ENCODE data around the gene HUS1.
"Not testable (repeated sequence)": the region's sequence is repeated elsewhere in the genome, so short reads cannot be mapped to it uniquely, and the experiment has no call there.

The HUS1 gene

GRCh38 chr7:47979145-47979831, at the start of gene HUS1:
TSS of gene HUS1 (minus strand) at chr7:47979615. CDS start at chr7:47979519, 96 bp downstream.
- ATAC-seq (peak; percentile 99), DNase-seq (peak; percentile 95)

- DNase-seq (no peak), ATAC-seq (no peak)
Observed at GRCh38 chr7:48028938-48029337, 49.5 kb upstream of the HUS1 start, which contains the start of gene SUN3. TSS of gene SUN3 (minus strand) at chr7:48029107. CDS start at chr7:48028938, 169 bp downstream.

- ATAC-seq = no peak
- no peak for DNase-seq
Observed at GRCh38 chr7:48025624-48026023, 46.2 kb upstream of the HUS1 start.

GRCh38 chr7:48017674-48018073, 38.3 kb upstream of the HUS1 start:
- no peak for DNase-seq
- ATAC-seq = no peak

DNA sequence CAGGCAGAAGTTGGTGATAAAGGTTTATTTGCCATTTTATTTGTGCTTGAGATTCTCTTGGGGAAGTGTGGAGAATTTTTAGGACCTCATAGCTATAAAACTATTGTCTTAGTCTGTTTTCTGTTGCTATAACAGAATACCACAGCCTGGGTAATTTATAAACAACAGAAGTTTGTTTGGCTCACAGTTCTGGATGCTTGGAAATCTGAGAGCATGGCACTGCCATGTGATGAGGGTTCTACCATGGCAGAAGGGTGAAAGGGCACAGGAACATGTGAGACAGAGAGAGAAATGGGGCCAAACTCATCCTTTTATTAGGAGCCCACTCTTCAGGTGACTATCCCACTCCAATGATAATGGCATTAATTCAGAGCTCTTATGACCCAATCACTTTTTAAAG, 37.2 kb upstream of the HUS1 start:
- no peak for ATAC-seq
- no peak for DNase-seq

DNA sequence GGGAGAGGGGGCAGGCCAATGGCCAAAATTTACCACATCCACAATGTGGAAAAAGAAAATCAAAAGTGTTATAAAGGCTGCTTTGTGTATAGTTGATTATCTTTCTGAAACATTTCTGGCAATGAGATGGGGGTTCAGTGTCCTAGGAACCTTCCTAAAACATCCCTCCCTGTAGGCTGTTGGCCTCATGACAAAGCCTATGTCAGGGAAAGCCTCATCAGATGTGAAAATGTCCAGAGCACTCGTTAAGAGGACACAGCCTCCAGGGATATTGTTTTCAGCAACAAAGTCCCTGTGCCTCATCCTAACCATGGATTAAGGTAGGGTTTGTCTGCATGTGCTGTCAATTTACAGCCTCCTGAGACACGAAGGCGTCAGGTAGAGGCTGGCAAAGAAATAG, 32.5 kb upstream of the HUS1 start:
- ATAC-seq (no peak), DNase-seq (no peak)

- ATAC-seq (no peak), DNase-seq (no peak)
Observed at GRCh38 chr7:48011323-48011722, 31.9 kb upstream of the HUS1 start.

GRCh38 chr7:48009954-48010353, 30.5 kb upstream of the HUS1 start:
- DNase-seq (no peak), ATAC-seq (no peak)

- no peak for DNase-seq
- no peak for ATAC-seq
Observed at GRCh38 chr7:48009257-48009656, 29.8 kb upstream of the HUS1 start.

DNA sequence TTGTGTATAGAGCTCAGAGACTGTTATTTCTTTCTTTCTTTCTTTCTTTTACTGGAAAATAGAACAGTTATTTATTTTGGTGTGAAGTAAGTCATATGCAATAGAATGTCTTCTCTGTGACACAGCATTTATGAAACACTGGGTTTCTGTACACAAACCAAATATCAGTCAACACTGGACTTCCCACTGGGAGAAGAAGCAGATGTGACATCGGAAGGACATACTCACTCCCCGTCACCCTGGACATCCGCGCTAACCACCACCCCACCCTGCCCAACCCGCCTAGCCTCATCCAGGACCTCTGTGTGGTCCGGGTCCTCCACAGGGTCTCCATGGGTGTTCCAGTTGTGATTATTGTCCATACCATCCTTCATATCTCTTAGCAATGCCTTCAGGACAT, 27.5 kb upstream of the HUS1 start:
- no peak for ATAC-seq
- DNase-seq = no peak

DNA sequence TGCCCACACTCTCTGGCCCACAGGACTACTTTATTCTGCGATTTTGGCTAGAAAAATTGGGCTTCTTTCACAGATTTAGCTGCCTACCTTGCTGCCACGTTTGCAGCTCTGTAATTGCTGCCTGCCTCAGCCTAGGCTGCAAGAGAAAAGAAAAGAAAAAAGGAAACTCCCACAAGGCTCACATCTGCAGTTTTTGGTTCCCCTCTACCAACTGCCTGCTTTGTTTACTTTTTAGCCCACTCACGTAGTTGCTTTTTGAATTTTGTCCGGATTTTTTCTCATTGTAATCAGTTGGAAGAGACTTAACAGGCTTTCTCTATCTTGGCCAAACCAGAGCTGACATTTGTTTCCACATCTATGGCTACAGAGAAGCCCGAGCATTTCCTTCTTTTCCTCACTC, 25.2 kb upstream of the HUS1 start:
- DNase-seq (no peak), ATAC-seq (no peak)

DNA sequence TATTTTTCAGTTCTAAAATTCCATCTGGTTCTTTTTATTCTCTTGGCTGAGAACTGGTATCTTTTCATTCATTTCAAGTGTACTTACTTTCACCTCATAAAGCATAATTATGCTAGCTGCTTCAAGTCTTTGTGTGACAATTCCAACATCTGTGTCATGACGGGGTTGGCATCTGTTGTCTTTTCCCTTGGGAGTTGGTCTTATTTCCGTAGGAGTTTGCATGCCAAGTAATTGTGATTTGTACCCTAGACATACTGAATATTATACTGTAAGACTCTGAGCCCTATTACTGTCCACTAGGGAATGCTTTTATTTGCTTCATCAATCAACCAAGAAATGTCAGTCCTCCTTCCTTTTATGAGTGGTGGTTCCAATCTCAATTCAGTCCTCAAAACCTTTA, 24.6 kb upstream of the HUS1 start:
- ATAC-seq (no peak), DNase-seq (no peak)

DNA sequence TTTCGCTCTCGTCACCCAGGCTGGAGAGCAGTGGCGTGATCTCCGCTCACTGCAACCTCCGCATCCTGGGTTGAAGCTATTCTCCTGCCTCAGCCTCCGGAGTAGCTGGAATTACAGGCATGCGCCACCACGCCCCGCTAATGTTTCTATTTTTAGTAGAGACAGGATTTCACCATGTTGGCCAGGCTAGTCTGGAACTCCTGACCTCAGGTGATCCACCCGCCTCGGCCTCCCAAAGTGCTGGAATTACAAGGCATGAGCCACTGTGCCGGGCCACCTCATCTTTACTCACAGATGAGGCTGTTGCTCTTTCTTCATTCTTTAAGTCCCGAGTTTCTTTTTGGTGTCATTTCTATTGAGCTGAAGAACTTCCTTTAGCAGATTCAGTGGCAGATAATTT, 20.7 kb upstream of the HUS1 start:
- not testable (repeated sequence) for ATAC-seq, DNase-seq

DNA sequence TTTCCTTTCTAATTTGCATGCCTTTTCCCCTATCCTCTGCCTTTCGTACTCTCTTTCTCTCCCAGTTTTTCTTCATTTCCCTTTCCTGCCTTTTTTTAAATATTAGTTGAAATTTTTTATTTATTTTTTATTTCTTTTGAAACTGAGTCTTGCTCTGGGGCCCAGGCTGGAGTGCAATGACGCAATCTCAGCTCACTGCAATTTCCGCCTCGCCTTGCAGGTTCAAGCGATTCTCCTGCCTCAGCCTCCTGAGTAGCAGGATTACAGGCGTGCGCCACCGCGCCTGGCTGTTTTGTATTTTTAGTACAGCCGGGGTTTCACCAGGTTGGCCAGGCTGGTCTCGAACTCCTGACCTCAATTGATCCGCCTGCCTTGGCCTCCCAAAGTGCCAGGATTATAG, 20.0 kb upstream of the HUS1 start:
- DNase-seq = no peak
- no peak for ATAC-seq

DNA sequence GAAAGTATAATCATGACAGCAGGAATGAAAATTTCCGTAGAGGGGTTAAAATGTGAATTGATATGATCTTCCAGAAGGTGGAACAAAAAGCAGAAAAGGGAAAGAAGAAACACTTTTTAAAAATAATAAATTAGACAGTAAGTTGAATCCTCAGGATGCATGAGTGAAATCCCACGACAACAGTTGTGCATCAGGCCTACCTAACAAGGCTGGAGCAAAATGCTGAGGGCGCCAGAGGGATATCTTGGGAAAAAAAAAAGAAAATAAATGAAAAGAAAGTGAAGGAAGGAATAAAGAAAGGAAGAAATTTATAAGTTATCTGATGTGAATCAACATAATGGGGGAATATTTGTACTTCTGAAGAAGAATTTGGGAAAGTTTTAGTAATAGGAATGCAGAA, 13.0 kb upstream of the HUS1 start:
- ATAC-seq (no peak), DNase-seq (no peak)

DNA sequence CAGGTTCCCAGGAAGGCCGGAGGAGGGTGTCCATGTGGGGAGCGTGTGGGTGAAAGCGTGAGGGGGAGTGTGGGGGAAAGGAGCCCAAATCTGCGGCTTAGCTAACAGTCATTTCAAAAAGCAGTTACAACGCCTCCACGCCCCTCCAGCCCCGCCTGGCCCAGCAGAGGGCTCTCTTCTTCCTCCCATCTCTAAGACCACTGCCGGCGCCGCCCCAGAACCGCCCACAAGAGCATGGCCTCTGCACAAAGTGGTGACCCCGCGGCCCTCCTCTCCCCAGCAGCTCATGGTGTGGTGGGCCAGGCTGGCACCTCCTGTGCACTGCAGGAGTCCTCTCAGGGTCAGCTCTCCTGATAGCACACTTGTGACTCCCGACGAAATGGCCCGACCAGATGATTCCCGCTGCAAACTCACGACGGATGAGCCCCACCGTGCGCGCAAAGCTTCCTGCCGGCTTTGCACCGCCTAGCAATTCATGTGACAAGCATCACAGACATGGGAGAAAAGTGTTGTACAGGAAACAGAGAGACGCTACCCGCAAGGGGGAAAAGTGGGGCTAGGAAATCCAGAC, 12.4 kb upstream of the HUS1 start:
- peak; percentile 88 for DNase-seq
- peak; percentile 98 for ATAC-seq

DNA sequence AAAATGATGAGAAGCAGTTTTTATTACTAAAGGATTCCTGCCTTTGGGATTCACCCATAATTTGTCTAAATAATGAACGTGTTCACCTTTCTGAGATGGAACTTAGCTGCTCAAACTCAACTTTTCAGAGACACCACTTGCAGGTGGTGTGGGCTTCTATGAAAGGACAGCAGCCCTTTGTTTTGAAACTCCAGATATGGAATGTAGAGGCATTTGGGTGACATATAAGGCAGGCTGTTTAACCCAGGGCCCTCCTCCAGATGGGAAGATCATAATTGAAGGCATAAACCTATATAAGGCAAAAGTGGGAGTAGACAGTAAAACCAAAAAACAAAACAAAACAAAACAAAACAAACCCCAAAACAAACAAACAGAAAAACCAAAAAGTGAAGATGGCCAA, 11.9 kb upstream of the HUS1 start:
- DNase-seq (no peak), ATAC-seq (no peak)

DNA sequence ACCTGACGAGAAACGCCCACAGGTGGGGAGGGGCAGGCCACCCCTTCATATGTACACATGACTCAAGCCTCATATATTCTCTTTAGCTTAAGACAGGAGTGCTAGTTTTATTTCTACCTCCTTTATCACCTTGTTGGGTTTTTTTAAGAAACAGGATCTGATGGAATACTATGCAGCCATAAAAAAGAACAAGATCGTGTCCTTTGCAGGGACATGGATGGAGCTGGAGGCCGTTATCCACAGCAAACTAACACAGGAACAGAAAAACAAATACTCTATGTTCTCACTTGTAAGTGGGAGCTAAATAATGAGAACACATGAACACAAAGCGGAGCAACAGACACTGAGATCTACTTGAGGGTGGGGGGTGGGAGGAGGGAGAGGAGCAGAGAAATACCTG, 11.2 kb upstream of the HUS1 start:
- DNase-seq (no peak), ATAC-seq (no peak)

- not testable (repeated sequence) for DNase-seq, ATAC-seq
Observed at GRCh38 chr7:47989607-47990400, 10.4 kb upstream of the HUS1 start.

- ATAC-seq (no peak), DNase-seq (no peak)
Observed at GRCh38 chr7:47988496-47989386, 9.3 kb upstream of the HUS1 start.

DNA sequence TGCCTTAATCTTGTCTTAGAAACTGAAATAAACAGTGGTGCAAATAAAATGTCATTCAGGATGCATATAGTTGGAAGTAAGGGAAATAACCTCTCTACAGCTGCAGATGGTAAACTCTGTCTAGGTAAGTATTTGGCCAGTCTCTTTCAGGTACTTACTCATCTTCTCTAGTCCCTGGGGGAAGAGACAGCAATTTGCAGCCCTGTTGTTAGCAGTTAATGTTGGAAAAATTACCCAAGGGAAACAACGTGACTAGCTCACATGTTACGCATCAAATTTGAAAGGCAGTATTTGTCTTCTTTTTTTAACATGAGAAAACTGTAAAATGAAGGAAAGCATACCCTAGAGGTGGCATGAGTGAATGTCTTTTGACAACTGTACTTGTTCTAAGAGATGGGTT, 3.2 kb upstream of the HUS1 start:
- no peak for DNase-seq
- no peak for ATAC-seq

DNA sequence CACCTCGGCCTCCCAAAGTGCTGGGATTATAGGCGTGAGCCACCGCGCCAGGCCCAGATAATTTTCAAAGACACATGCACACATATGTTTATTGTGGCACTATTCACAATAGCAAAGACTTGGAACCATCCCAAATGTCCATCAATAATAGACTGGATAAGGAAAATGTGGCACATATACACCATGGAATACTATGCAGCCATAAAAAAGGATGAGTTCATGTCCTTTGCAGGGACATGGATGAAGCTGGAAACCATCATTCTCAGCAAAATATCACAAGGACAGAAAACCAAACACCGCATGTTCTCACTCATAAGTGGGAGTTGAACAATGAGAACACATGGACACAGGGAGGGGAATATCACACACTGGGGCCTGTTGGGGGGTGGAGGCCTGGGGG, 1.2 kb upstream of the HUS1 start:
- DNase-seq, ATAC-seq: not testable (repeated sequence)

Measured in stimulated activated naive CD8-positive, alpha-beta T cell treated with anti-CD3 and anti-CD28 coated beads, Interleukin-15, Interleukin-2, amounts not matched to agents 100 U/mL and 50 U/mL, for 24 hours (primary cell).